HepG2 (cell line): ENCODE data around the gene TLK2. TPM values are rescaled to one million over a fixed set of nuclear protein-coding genes. Genes with fewer than 3 reads are reported as not detected.

Experiments
- ATAC-seq: fragments of 200-7000 bp; cut with Tn5 transposase; 3 replicates; pipeline ENCODE4 v1.9.1; 2020; ENCODE audit warnings: mild to moderate bottlenecking, moderate library complexity
- BruUV-seq: library from RNA; stranded (reverse); fragments of 400-500 nt; replicated peaks from 2 replicates; lab custom pipeline; 2021; lab: Mats Ljungman, UMichigan
- CTCF ChIA-PET: fragments of 300-600 bp; formaldehyde crosslinking; extraction: SDS; loops from one replicate; lab custom pipeline; 2021; ENCODE audit warnings: low total read pairs, inconsistent platforms, low intra/inter-chr PET ratio; lab: Yijun Ruan, JAX
- POLR2A ChIA-PET: fragments of 350-600 bp; sonication (Branson Sonifier 250); formaldehyde crosslinking; loops from one replicate; lab custom pipeline; 2020; ENCODE audit warnings: antibody characterized with exemption, inconsistent platforms; lab: Yijun Ruan, JAX
- DNase-seq: peaks from one replicate; pipeline ENCODE4 v3.0.0-alpha.2; 2015; ENCODE audit warnings: low spot score
- FAIRE-seq: peaks from 3 replicates; lab custom pipeline; 2011; peaks lifted over from hg19 to GRCh38; lab: Jason Lieb, UNC
- H2AFZ ChIP-seq: one replicate; pipeline ENCODE4 v1.6.1; 2011; ENCODE audit warnings: low read length, inconsistent platforms
- H3K27ac ChIP-seq: fragments of 300-600 bp; 3 replicates; pipeline ENCODE4 v1.8.0; 2011; ENCODE audit warnings: mixed run types, mild to moderate bottlenecking, mixed read lengths, low read length, inconsistent platforms; ENCODE audit not compliant: insufficient read depth; ENCODE audit errors: extremely low read length
- H3K27me3 ChIP-seq, 2 experiments: fragments of 200-600 bp in 1 of 2; 2 replicates in 1 of 2; 3 replicates in 1 of 2; pipeline versions ENCODE4 v1.6.0 to v1.8.0; 2011; ENCODE audit warnings: low read length in 2 of 2, mild to moderate bottlenecking in 2 of 2, moderate library complexity in 2 of 2, inconsistent platforms in 1 of 2; ENCODE audit not compliant: insufficient read depth in 2 of 2, control insufficient read depth in 1 of 2
- H3K36me3 ChIP-seq, 2 experiments: fragments of 200-600 bp in 1 of 2; replicated peaks in 1 of 2; 2 replicates in 1 of 2; 3 replicates in 1 of 2; pipeline versions ENCODE4 v1.5.1 to v1.8.0; 2011; ENCODE audit warnings: low read length in 2 of 2, inconsistent platforms in 1 of 2; ENCODE audit not compliant: insufficient read depth in 2 of 2, control insufficient read depth in 1 of 2
- H3K4me1 ChIP-seq: 2 replicates; pipeline ENCODE4 v1.5.1; 2012; ENCODE audit warnings: low read length, inconsistent platforms; ENCODE audit not compliant: insufficient read depth
- H3K4me2 ChIP-seq: 2 replicates; pipeline ENCODE4 v1.6.0; 2011; ENCODE audit warnings: low read depth, low read length, inconsistent platforms
- H3K4me3 ChIP-seq, 3 experiments: fragments of 200-600 bp in 1 of 3; sonication (generic), shearing (Covaris generic) in 1 of 3; replicated peaks in 1 of 3; 2 replicates each; pipeline ENCODE4 v1.5.1; 2011 to 2016; ENCODE audit warnings: low read length in 3 of 3, inconsistent platforms in 2 of 3, low read depth in 2 of 3, mild to moderate bottlenecking in 2 of 3, control low read depth in 1 of 3, mixed read lengths in 1 of 3; ENCODE audit not compliant: insufficient read depth in 1 of 3
- H3K79me2 ChIP-seq: one replicate; pipeline ENCODE4 v1.6.1; 2011; ENCODE audit warnings: low read length, inconsistent platforms; ENCODE audit not compliant: insufficient read depth
- H3K9ac ChIP-seq: 2 replicates; pipeline ENCODE4 v1.6.0; 2011; ENCODE audit warnings: mild to moderate bottlenecking, low read depth, low read length, inconsistent platforms; ENCODE audit not compliant: insufficient read depth
- H3K9me3 ChIP-seq: 2 replicates; pipeline ENCODE4 v1.5.1; 2012; ENCODE audit warnings: mild to moderate bottlenecking, low read length
- H4K20me1 ChIP-seq: 2 replicates; pipeline ENCODE4 v1.6.0; 2011; ENCODE audit warnings: inconsistent platforms, mild to moderate bottlenecking, low read length, moderate library complexity; ENCODE audit not compliant: insufficient read depth
- DNMT1 ChIP-seq: sonication (generic); formaldehyde crosslinking; IDR thresholded peaks from 2 replicates; pipeline ENCODE4 v1.5.1; 2020; ENCODE audit warnings: mild to moderate bottlenecking, missing genetic modification reagents
- HOXA9 ChIP-seq: sonication (generic); formaldehyde crosslinking; IDR thresholded peaks from 2 replicates; pipeline ENCODE4 v1.8.1; 2022; ENCODE audit warnings: missing genetic modification reagents, mild to moderate bottlenecking, moderate library complexity, borderline replicate concordance
- PRDM15 ChIP-seq: sonication (generic); formaldehyde crosslinking; IDR thresholded peaks from 2 replicates; pipeline ENCODE4 v1.4.0; 2020; ENCODE audit warnings: missing genetic modification reagents
- PRPF4 ChIP-seq: fragments of 200-400 bp; formaldehyde crosslinking; IDR thresholded peaks from 2 replicates; pipeline ENCODE4 v1.6.1; 2016; ENCODE audit warnings: low read length, low read depth; ENCODE audit not compliant: poor library complexity, severe bottlenecking
- SP140L ChIP-seq: sonication (generic); formaldehyde crosslinking; IDR thresholded peaks from 2 replicates; pipeline ENCODE4 v1.4.0; 2020; ENCODE audit warnings: missing genetic modification reagents, borderline replicate concordance
- SP4 ChIP-seq: sonication (generic); formaldehyde crosslinking; IDR thresholded peaks from 2 replicates; pipeline ENCODE4 v1.8.1; 2023; ENCODE audit warnings: mild to moderate bottlenecking, missing genetic modification reagents
- USF2 ChIP-seq, 2 experiments: sonication (generic) in 1 of 2; formaldehyde crosslinking in 1 of 2; IDR thresholded peaks; 2 replicates each; pipeline versions ENCODE4 v1.5.1 to v1.6.1; 2011 to 2020; ENCODE audit warnings: borderline replicate concordance in 1 of 2, low read depth in 1 of 2, low read length in 1 of 2, mild to moderate bottlenecking in 1 of 2, missing genetic modification reagents in 1 of 2, moderate library complexity in 1 of 2
- ZNF30 ChIP-seq: sonication (generic); formaldehyde crosslinking; IDR thresholded peaks from 2 replicates; pipeline ENCODE4 v1.5.0; 2020; ENCODE audit warnings: mild to moderate bottlenecking, missing genetic modification reagents
- ZNF441 ChIP-seq: sonication (generic); formaldehyde crosslinking; IDR thresholded peaks from 2 replicates; pipeline ENCODE4 v1.7.0; 2021; ENCODE audit warnings: missing genetic modification reagents, borderline replicate concordance
- ZNF737 ChIP-seq: sonication (generic); formaldehyde crosslinking; IDR thresholded peaks from 2 replicates; pipeline ENCODE4 v1.5.0; 2020; ENCODE audit warnings: missing genetic modification reagents, mild to moderate bottlenecking, borderline replicate concordance
- ZNF770 ChIP-seq: sonication (generic); formaldehyde crosslinking; IDR thresholded peaks from 2 replicates; pipeline ENCODE4 v1.5.0; 2020; ENCODE audit warnings: mild to moderate bottlenecking, missing genetic modification reagents
- in situ Hi-C: cut with HindIII; loops from 2 replicates; pipeline ENCODE4 v1.10.0; 2017; ENCODE audit warnings: low pct_unique_long_range_greater_than_20kb; ENCODE audit not compliant: extremely low pct_ligation_motif_present
- intact Hi-C: fragments of 100-400 bp; cut with micrococcal nuclease; formaldehyde crosslinking; loops from one replicate; pipeline ENCODE4 v1.10.0; 2022; ENCODE audit not compliant: unreplicated experiment
- polyA plus RNA-seq, 8 experiments: library from polyadenylated mRNA; depleted of rRNA in 3 of 8; stranded (reverse) in 7 of 8; unstranded in 1 of 8; fragments of >200 nt; fragmentation: Illumina TruSeq in 4 of 8; extraction: Trizol in 4 of 8; gene quantifications; 2 replicates each; pipeline versions ENCODE4 v1.2.1 to v1.2.3, GENCODE V29; 2011 to 2016; ENCODE audit warnings: low read depth in 4 of 8, missing spikeins in 1 of 8, mixed read lengths in 1 of 8; ENCODE audit not compliant: insufficient read depth in 1 of 8
- total RNA-seq, 5 experiments: library from RNA; depleted of rRNA; stranded (reverse); fragments of >200 nt; fragmentation: Illumina TruSeq; extraction: Trizol; gene quantifications; 2 replicates each; pipeline ENCODE4 v1.2.3, GENCODE V29; 2016; ENCODE audit warnings: low read depth in 1 of 5
- TF ChIP-seq, protein P1 (sequence below): sonication (generic); formaldehyde crosslinking; IDR thresholded peaks from 2 replicates; pipeline ENCODE4 v1.5.1; 2020; ENCODE audit warnings: mild to moderate bottlenecking, moderate library complexity, missing genetic modification reagents
- TF ChIP-seq, protein P2 (sequence below): sonication (generic); formaldehyde crosslinking; IDR thresholded peaks from 2 replicates; pipeline ENCODE4 v1.8.1; 2023; ENCODE audit warnings: missing genetic modification reagents, mild to moderate bottlenecking, borderline replicate concordance

Gene TLK2
- total and polyA plus RNA-seq, 2 of the 13 experiments (the other 11 are each of a cell fraction or from before 2014, with no cell fraction given), result 58.7 to 60.8 TPM

- Histone ChIP-seq H3K4me3 (no peak overlapping the region), H3K9me3 (no peaks in the 10 kb centered on the region), H3K4me2 (no peak overlapping the region), H2AFZ (no peak overlapping the region), H4K20me1 (no peaks in the 10 kb centered on the region), H3K9ac (no peak overlapping the region), H3K4me1 (no peaks in the 10 kb centered on the region), H3K79me2 (no peaks in the 10 kb centered on the region), H3K36me3 (peaks cover 12 to 58% of the 10 kb centered on the region in 2 experiments), H3K27me3 (no peaks in the 10 kb centered on the region), H3K27ac (no peak overlapping the region)
- BruUV-seq, result no TSS peak
- POLR2A ChIA-PET, result no interaction called here
- no peak for FAIRE-seq
- no peak for DNase-seq
- CTCF ChIA-PET, result no interaction called here
- no peak for ATAC-seq
- intact Hi-C loops (no loop called here), in situ Hi-C loops (no loop called here)
- TF ChIP-seq PRDM15 (CRISPR knock-in tag) (no peak), SP140L (CRISPR knock-in tag) (no peak), HOXA9 (CRISPR knock-in tag) (no peak), DNMT1 (CRISPR knock-in tag) (no peak), PRPF4 (no peak), ZNF737 (CRISPR knock-in tag) (no peak), USF2 (IDR thresholded peaks at IDR 0.05; ENCODE audit: low read depth, low read length) (no peak), USF2 (CRISPR knock-in tag; IDR thresholded peaks at IDR 0.05; ENCODE audit: borderline replicate concordance) (no peak), ZNF770 (CRISPR knock-in tag) (no peak), ZNF441 (no peak), ZNF30 (CRISPR knock-in tag) (no peak), SP4 (CRISPR knock-in tag) (no peak)
- TF ChIP-seq, protein P1, sequence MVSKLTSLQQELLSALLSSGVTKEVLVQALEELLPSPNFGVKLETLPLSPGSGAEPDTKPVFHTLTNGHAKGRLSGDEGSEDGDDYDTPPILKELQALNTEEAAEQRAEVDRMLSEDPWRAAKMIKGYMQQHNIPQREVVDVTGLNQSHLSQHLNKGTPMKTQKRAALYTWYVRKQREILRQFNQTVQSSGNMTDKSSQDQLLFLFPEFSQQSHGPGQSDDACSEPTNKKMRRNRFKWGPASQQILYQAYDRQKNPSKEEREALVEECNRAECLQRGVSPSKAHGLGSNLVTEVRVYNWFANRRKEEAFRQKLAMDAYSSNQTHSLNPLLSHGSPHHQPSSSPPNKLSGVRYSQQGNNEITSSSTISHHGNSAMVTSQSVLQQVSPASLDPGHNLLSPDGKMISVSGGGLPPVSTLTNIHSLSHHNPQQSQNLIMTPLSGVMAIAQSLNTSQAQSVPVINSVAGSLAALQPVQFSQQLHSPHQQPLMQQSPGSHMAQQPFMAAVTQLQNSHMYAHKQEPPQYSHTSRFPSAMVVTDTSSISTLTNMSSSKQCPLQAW (CRISPR knock-in tag), result no peak
- TF ChIP-seq, protein P2, sequence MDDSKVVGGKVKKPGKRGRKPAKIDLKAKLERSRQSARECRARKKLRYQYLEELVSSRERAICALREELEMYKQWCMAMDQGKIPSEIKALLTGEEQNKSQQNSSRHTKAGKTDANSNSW (CRISPR knock-in tag), result no peak
Measured at GRCh38 chr17:62573480-62574117, 95.0 kb downstream of the TLK2 start.
